Natural killer cell (primary cell): ENCODE results near the gene TMEM145. TPM values are rescaled to one million over a fixed set of nuclear protein-coding genes. Genes with fewer than 3 reads are reported as not detected.
"Not testable (repeated sequence)": the region's sequence is repeated elsewhere in the genome, so short reads cannot be mapped to it uniquely, and the experiment has no call there.

Experiments used
- ATAC-seq, 3 donors: fragments of 150-1000 bp in 2 of 3; fragments of 200-7000 bp in 1 of 3; cut with Tn5 transposase; 1 replicate in 1 of 3; 2 replicates in 2 of 3; pipeline ENCODE4 v1.10.0; 2021; ENCODE audit warnings: mild to moderate bottlenecking in 2 of 3, moderate library complexity in 2 of 3
- DNase-seq, 2 donors: peaks; one replicate each; pipeline versions ENCODE4 v3.0.0 to v3.0.0-alpha.2; 2013 to 2021; ENCODE audit warnings: mixed read lengths in 1 of 2
- H3K27ac ChIP-seq: one replicate; pipeline ENCODE4 v1.5.1; 2013; ENCODE audit warnings: mild to moderate bottlenecking, low read length
- H3K27me3 ChIP-seq: one replicate; pipeline ENCODE4 v1.6.1; 2013; ENCODE audit warnings: low read length; ENCODE audit not compliant: control insufficient read depth, insufficient read depth
- H3K36me3 ChIP-seq: one replicate; pipeline ENCODE4 v1.6.1; 2013; ENCODE audit warnings: low read length; ENCODE audit not compliant: control insufficient read depth, insufficient read depth
- H3K4me1 ChIP-seq: one replicate; pipeline ENCODE4 v1.6.1; 2013; ENCODE audit warnings: low read length; ENCODE audit not compliant: control insufficient read depth, insufficient read depth
- H3K4me3 ChIP-seq: one replicate; pipeline ENCODE4 v1.5.1; 2013; ENCODE audit warnings: low read length
- H3K9me3 ChIP-seq: one replicate; pipeline ENCODE4 v1.6.1; 2013; ENCODE audit warnings: low read length; ENCODE audit not compliant: control insufficient read depth, insufficient read depth
- H3K27ac Mint-ChIP-seq, 2 donors: one replicate each; pipeline ENCODE4 v1.8.0; 2022; ENCODE audit warnings: mild to moderate bottlenecking in 2 of 2, mixed read lengths in 2 of 2, moderate library complexity in 1 of 2
- H3K27me3 Mint-ChIP-seq, 2 donors: one replicate each; pipeline ENCODE4 v1.8.0; 2022; ENCODE audit warnings: low read depth in 2 of 2, mixed read lengths in 2 of 2
- H3K36me3 Mint-ChIP-seq: one replicate; pipeline ENCODE4 v1.8.0; 2022; ENCODE audit warnings: mixed read lengths
- H3K4me1 Mint-ChIP-seq, 2 donors: one replicate each; pipeline ENCODE4 v1.8.0; 2022; ENCODE audit warnings: mixed read lengths in 2 of 2
- H3K4me3 Mint-ChIP-seq: one replicate; pipeline ENCODE4 v1.8.0; 2022; ENCODE audit warnings: mild to moderate bottlenecking, moderate library complexity, mixed read lengths
- H3K9me3 Mint-ChIP-seq, 2 donors: one replicate each; pipeline ENCODE4 v1.8.0; 2022; ENCODE audit warnings: mixed read lengths in 2 of 2
- WGBS: methylation state at CpG from one replicate; pipeline ENCODE4 v1.1.7; 2013; ENCODE audit warnings: missing lambda C conversion rate; ENCODE audit not compliant: insufficient coverage; 5-methylcytosine and 5-hydroxymethylcytosine counted together
- intact Hi-C: fragments of 100-400 bp; cut with micrococcal nuclease; formaldehyde crosslinking; loops from one replicate; pipeline ENCODE4 v1.14.2; 2022
- total RNA-seq, 4 donors: library from RNA; stranded (reverse); fragments of 120-200 nt in 1 of 4; gene quantifications; one replicate each; pipeline versions ENCODE4 v1.2.3 to v1.2.4, GENCODE V29; 2013 to 2022
- TF ChIP-seq, protein P1 (sequence below): fragments of 200-600 bp; IDR thresholded peaks from one replicate; pipeline ENCODE4 v1.8.0; 2022; ENCODE audit warnings: antibody characterized with exemption

Gene TMEM145
- total RNA-seq, 3 donors from 2014 or later (not counting 1 experiment from before 2014, with no cell fraction given), result not detected

DNA sequence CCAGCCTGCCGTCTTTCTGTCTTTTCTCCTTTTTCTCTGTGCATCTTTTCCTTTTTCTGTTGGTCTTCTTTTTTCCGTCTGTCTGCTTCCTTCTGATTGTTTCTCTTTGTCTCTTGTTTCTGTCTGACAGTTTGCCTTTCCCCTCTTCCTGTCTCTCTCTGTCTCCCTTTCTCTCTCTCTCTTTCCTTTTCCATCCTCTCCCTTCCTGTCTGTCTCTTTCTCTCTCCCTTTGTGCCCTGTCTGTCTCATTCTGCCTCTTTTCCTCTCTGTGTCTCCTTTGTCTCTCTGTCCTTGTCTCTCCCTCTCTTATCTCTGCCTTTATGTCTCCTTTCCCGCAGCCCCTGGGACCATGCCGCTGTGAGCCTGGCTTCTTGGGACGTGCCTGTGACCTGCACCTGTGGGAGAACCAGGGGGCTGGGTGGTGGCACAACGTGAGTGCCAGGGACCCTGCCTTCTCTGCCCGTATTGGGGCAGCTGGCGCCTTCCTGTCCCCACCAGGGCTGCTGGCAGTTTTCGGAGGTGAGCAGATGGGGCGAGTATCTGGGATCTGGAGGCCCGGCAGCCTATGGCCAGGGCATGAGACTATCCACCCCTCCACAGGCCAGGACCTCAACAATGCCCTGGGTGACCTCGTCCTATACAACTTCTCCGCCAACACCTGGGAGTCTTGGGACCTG, 21.7 kb downstream of the TMEM145 start:
- ATAC-seq (no peak), DNase-seq (no peak)
- 92% methylated on average over 13 of the region's 13 CpGs for WGBS
- Mint-ChIP-seq H3K27me3 (no peaks in the 10 kb centered on the region), H3K4me3 (no peak overlapping the region), H3K27ac (no peak overlapping the region), H3K4me1 (no peaks in the 10 kb centered on the region), H3K9me3 (no peaks in the 10 kb centered on the region), H3K36me3 (no peaks in the 10 kb centered on the region)
- no peaks in the 10 kb centered on the region for H3K36me3 ChIP-seq
- no peak overlapping the region for H3K4me3 ChIP-seq
- H3K27me3 ChIP-seq, result no peaks in the 10 kb centered on the region
- H3K9me3 ChIP-seq, result no peaks in the 10 kb centered on the region
- no peaks in the 10 kb centered on the region for H3K4me1 ChIP-seq
- TF ChIP-seq, protein P1, sequence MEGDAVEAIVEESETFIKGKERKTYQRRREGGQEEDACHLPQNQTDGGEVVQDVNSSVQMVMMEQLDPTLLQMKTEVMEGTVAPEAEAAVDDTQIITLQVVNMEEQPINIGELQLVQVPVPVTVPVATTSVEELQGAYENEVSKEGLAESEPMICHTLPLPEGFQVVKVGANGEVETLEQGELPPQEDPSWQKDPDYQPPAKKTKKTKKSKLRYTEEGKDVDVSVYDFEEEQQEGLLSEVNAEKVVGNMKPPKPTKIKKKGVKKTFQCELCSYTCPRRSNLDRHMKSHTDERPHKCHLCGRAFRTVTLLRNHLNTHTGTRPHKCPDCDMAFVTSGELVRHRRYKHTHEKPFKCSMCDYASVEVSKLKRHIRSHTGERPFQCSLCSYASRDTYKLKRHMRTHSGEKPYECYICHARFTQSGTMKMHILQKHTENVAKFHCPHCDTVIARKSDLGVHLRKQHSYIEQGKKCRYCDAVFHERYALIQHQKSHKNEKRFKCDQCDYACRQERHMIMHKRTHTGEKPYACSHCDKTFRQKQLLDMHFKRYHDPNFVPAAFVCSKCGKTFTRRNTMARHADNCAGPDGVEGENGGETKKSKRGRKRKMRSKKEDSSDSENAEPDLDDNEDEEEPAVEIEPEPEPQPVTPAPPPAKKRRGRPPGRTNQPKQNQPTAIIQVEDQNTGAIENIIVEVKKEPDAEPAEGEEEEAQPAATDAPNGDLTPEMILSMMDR, result no peak
- intact Hi-C loops, result no loop called here
- no peak overlapping the region for H3K27ac ChIP-seq

DNA sequence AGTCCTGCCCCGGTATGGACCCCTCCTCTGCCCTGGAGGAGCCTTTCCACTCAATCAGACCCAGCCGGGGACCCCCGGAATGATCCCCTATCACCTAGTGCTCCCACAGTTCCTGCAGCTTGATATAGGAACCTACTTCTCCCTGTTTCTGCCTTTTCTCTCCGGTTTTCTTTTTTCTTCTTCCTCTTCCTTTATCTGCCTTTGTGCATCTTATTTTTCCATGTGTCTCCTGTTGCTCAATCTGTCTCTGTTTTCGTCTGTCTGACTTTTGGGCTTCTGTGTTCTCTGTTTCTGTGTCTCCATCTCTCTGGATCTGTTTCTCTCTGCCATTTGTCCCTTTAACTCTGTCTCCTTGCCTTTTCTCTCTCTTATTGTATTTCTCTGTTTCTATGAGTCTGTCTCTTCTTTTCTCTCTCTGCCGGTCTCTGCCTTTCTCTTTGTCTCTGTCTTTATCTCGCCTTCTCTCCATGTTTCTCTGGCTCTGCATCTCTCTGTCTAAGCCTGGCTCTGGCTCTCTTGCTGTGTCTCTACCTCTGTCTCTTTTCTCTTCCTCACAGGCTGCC, 22.3 kb downstream of the TMEM145 start:
- H3K36me3 Mint-ChIP-seq, result no peaks in the 10 kb centered on the region
- intact Hi-C loops, result no loop called here
- no peak overlapping the region for H3K4me3 ChIP-seq
- H3K27me3 ChIP-seq, result no peaks in the 10 kb centered on the region
- 88% methylated on average over 7 of the region's 7 CpGs for WGBS
- H3K4me3 Mint-ChIP-seq, result no peak overlapping the region
- no peaks in the 10 kb centered on the region for H3K4me1 Mint-ChIP-seq
- TF ChIP-seq, protein P1, result no peak
- H3K27me3 Mint-ChIP-seq, result no peaks in the 10 kb centered on the region
- H3K27ac ChIP-seq, result no peak overlapping the region
- H3K27ac Mint-ChIP-seq, result no peak overlapping the region
- H3K36me3 ChIP-seq, result no peaks in the 10 kb centered on the region
- H3K9me3 ChIP-seq, result no peaks in the 10 kb centered on the region
- no peaks in the 10 kb centered on the region for H3K9me3 Mint-ChIP-seq
- ATAC-seq (no peak), DNase-seq (no peak)
- no peaks in the 10 kb centered on the region for H3K4me1 ChIP-seq

DNA sequence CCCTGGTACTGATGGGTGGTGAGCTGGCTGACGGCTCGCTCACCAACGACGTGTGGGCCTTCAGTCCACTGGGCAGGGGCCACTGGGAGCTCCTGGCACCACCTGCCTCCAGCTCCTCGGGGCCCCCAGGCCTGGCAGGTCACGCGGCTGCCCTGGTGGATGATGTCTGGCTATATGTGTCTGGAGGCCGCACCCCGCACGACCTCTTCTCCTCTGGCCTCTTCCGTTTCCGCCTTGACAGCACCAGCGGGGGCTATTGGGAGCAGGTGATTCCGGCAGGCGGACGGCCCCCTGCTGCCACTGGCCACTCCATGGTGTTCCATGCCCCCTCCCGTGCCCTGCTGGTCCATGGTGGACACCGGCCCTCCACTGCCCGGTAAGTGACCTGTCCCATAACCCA, 22.9 kb downstream of the TMEM145 start:
- H3K27ac Mint-ChIP-seq, result no peak overlapping the region
- intact Hi-C loops, result no loop called here
- no peaks in the 10 kb centered on the region for H3K9me3 Mint-ChIP-seq
- H3K4me1 Mint-ChIP-seq, result no peaks in the 10 kb centered on the region
- ATAC-seq (no peak), DNase-seq (no peak)
- TF ChIP-seq, protein P1, result no peak
- Histone ChIP-seq H3K9me3 (no peaks in the 10 kb centered on the region), H3K27me3 (no peaks in the 10 kb centered on the region), H3K27ac (no peak overlapping the region), H3K36me3 (no peaks in the 10 kb centered on the region), H3K4me3 (no peak overlapping the region), H3K4me1 (no peaks in the 10 kb centered on the region)
- no peaks in the 10 kb centered on the region for H3K36me3 Mint-ChIP-seq
- 96% methylated on average over 19 of the region's 19 CpGs for WGBS
- H3K27me3 Mint-ChIP-seq, result no peaks in the 10 kb centered on the region
- no peak overlapping the region for H3K4me3 Mint-ChIP-seq

DNA sequence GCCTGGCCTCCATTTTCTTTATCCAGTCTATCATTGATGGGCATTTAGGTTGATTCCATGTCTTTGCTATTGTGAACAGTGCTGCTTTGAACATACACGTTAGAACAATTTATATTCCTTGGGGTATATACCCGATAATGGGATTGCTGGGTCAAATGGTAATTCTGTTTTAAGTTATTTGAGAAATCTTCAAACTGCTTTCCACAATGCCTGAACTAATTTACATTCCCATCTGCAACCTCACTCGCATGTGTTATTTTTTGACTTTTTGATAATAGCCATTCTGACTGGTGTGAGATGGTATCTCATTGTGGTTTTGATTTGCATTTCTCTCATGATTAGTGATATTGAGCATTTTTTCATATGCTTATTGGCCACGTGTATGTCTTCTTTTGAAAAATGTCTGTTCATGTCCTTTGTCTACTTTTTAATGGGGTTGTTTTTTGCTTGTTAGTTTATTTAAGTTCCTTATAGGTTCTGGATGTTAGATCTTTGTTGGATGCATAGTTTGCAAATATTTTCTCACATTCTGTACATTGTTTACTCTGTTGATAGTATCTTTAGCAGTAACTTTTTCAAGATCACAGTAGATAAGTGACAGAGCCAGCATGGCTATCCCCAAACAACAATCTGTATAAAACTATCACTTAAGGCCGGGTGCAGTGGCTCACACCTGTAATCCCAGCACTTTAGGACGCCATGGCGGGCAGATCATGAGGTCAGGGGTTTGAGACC, 26.2 kb downstream of the TMEM145 start:
- H3K27me3 ChIP-seq, ATAC-seq, H3K36me3 Mint-ChIP-seq, H3K4me1 Mint-ChIP-seq, DNase-seq, H3K27ac ChIP-seq, H3K9me3 Mint-ChIP-seq, H3K9me3 ChIP-seq, H3K27ac Mint-ChIP-seq, H3K4me3 Mint-ChIP-seq, H3K36me3 ChIP-seq, H3K27me3 Mint-ChIP-seq, intact Hi-C loops, H3K4me3 ChIP-seq, H3K4me1 ChIP-seq: not testable (repeated sequence)
- WGBS, result 86% methylated on average over 5 of the region's 7 CpGs

DNA sequence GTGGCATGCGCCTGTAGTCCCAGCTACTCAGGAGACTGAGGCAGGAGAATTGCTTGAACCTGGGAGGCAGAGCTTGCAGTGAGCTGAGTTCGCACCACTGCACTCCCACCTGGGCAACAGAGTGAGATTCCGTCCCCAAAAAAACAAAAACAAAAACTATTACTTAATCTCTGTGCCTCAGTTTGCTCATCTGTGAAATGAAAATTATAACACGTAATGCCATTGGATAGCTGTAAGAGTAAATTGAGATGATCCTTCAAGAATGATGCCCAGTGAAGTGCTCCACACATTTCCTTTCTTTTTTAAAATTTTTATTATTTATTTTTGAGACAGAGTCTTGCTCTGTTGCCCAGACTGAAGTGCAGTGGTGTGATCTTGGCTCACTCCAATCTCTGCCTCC, 26.8 kb downstream of the TMEM145 start:
- not testable (repeated sequence) for H3K9me3 Mint-ChIP-seq
- 93% methylated on average over 4 of the region's 4 CpGs for WGBS

More for the DNA sequence above, 26.8 kb downstream of the TMEM145 start:
- H3K27me3 ChIP-seq, H3K27ac Mint-ChIP-seq, H3K4me3 ChIP-seq, H3K4me1 Mint-ChIP-seq, H3K36me3 ChIP-seq, ATAC-seq, H3K4me3 Mint-ChIP-seq, H3K36me3 Mint-ChIP-seq, DNase-seq, H3K27ac ChIP-seq, H3K9me3 ChIP-seq, H3K27me3 Mint-ChIP-seq, intact Hi-C loops, H3K4me1 ChIP-seq: not testable (repeated sequence)
